Tibial nerve (tissue), 4 donors: ENCODE results near the gene CDPF1.

Experiments
- CTCF ChIP-seq, 5 experiments: fragments of 200-600 bp in 3 of 5; fragments of 450-650 bp in 2 of 5; sonication (generic) in 3 of 5; IDR thresholded peaks; one replicate each; pipeline ENCODE4 v1.5.1; 2016 to 2019; ENCODE audit warnings: antibody characterized with exemption in 5 of 5, mild to moderate bottlenecking in 3 of 5, moderate library complexity in 2 of 5
- EP300 ChIP-seq, 2 donors: sonication (generic); formaldehyde crosslinking; IDR thresholded peaks; one replicate each; pipeline ENCODE4 v1.6.1; 2017; ENCODE audit warnings: antibody characterized with exemption in 2 of 2, mild to moderate bottlenecking in 1 of 2

DNA sequence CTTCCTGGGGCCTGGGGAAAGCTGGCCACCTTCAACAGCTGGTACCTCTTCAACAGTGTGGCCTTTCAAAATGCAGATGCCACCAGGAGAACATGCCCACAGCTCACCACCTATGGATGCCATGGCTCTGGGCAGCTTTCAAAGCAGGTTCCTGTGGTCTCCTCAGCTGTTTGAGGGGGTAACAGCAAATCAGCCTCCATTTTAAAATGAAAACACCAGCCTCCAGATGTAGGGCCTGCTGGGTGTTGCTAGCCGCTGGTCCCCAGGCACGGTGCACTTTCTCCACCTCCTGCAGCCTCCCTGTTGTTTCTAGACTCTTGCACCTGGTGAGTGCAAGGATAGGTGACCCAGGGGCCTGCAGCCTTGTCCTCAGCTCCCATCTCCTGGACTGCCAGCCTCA, 10.0 kb downstream of the CDPF1 start:
- TF ChIP-seq CTCF (IDR thresholded peaks at IDR 0.05) (no peak), EP300 (IDR thresholded peaks at IDR 0.05) (no peak)
